Astrocyte of the cerebellum (primary cell): ENCODE measurements around the gene GPATCH2.
"Not testable (repeated sequence)": the region's sequence is repeated elsewhere in the genome, so short reads cannot be mapped to it uniquely, and the experiment has no call there.

Experiments used
- DNase-seq: peaks from one replicate; pipeline ENCODE4 v3.0.0-alpha.2; 2011; ENCODE audit warnings: low read depth
- H3K4me3 ChIP-seq: 2 replicates; pipeline ENCODE4 v1.5.1; 2011; ENCODE audit warnings: mild to moderate bottlenecking, low read depth, low read length, moderate library complexity
- CTCF ChIP-seq: IDR thresholded peaks from 2 replicates; pipeline ENCODE4 v1.5.1; 2012; ENCODE audit warnings: low read length, low read depth, moderate library complexity, mild to moderate bottlenecking; ENCODE audit errors: missing control alignments
- in situ Hi-C: cut with HindIII; loops from 2 replicates; pipeline ENCODE4 v1.10.0; 2017; ENCODE audit warnings: low sequenced_read_pairs

Gene GPATCH2

DNA sequence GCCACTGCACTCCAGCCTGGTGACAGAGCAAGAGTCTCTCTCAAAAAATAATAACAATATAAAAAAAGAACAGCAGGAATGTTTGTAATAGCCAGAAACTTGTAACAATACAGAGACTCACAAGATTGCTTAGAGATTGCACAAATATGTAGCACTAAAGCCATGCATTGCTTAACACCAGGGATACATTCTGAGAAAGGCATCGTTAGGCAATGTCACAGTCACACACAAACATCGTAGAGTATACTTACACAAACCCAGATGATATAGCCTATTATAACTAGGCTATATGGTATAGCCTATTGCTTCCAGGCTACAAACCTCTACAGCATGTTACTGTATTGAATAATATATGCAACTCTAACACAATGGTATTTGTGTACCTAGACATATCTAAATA is 45.3 kb downstream of the GPATCH2 start:
- H3K4me3 ChIP-seq = no peak overlapping the region
- in situ Hi-C loops = no loop called here
- TF ChIP-seq CTCF = no peak
- no peak for DNase-seq

DNA sequence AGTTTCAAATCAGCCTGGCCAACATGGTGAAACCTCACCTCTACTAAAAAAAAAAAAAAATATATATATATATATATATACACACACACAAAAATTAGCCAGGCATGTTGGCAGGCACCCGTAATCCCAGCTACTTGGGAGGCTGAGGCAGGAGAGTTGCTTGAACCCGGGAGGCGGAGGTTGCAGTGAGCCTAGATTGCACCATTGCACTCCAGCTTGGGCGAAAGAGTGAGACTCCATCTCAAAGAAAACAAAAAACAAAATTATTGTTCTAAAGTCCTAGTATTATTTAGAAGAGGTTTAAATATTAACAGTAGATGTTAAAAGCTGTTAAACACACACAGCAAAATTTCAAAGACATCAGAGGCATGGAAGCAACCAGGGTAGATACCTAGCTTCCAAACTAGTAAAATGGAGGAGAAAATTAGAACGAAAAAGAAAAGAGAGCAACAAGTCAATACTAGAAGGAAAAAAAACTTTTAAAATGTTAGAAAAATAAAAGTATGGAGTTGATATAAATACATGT is 46.5 kb downstream of the GPATCH2 start:
- DNase-seq, H3K4me3 ChIP-seq, in situ Hi-C loops: not testable (repeated sequence)

DNA sequence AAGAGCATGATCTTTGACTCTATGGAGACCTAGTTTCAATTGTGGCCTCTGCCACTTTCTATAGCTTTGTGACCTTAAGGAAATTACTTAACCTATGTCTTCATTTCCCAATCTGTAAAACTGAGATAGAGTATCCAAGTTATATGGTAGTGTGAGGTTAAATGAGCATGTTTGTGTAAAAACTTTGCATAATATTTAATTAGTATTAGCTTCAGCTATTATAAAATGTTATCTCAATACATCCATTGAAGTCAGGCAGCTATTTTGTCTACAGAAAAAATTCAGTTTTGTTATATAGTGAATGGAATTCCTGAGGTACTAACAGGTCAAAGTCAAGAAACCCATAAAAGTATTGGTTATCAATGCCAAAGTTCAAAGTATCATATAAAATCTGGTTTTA is 53.6 kb downstream of the GPATCH2 start:
- TF ChIP-seq CTCF = no peak
- in situ Hi-C loops = no loop called here
- H3K4me3 ChIP-seq = no peak overlapping the region
- DNase-seq = no peak

DNA sequence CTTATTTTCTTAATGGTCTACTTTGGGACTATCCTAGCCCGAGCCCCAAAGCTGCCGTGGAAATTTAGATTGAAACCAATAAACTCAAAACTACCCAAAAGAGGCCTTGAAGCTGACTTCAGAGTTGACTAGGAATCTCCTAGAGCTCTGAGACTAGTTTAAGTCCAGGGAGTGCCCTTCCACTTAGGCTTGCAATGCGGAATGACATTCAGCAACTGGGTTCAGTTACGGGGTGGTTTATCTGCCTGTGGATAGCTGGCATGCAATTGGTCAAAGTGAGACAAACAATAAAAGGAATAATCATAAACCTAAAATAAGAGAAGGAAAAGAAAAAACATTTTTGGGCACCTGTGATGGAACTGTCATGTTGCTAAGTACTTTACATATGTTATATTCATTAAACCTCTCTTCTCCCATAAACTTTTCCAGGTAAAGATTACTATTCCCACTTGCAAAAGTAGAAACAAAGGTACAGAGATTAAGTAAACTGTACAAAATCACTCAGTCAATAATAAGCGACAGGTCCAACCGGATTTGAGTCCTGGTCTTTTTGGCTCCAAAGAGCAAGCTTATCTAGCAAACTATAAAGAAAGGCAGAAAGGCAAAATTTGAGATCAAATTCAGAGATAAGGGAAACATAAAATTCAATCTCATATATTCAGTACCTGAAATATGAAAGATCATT is 56.5 kb downstream of the GPATCH2 start:
- in situ Hi-C loops = no loop called here
- TF ChIP-seq CTCF = no peak
- DNase-seq = no peak
- no peak overlapping the region for H3K4me3 ChIP-seq

GRCh38 chr1:217569021-217569420 is 61.9 kb downstream of the GPATCH2 start:
- no peak for TF ChIP-seq CTCF
- in situ Hi-C loops = no loop called here
- DNase-seq = no peak
- no peak overlapping the region for H3K4me3 ChIP-seq

DNA sequence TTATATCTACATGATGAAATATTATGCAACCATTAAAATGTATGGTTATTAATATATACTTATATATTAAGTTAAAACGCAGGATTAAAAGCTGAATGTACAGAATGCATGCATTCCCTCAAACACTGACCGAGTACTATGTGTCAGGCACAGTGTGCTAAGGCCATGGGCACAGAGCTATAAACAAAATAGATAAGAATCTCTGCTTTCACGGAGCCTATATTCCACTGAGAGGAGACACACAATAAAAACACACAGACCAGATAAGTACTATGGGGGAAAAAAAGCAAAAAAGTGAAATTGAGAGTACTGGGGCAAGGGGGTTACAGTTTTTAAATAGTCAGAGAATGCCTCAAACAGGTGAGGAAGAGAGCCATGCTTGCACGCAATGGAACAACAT is 62.7 kb downstream of the GPATCH2 start:
- no peak for DNase-seq
- in situ Hi-C loops = no loop called here
- no peak overlapping the region for H3K4me3 ChIP-seq
- no peak for TF ChIP-seq CTCF

DNA sequence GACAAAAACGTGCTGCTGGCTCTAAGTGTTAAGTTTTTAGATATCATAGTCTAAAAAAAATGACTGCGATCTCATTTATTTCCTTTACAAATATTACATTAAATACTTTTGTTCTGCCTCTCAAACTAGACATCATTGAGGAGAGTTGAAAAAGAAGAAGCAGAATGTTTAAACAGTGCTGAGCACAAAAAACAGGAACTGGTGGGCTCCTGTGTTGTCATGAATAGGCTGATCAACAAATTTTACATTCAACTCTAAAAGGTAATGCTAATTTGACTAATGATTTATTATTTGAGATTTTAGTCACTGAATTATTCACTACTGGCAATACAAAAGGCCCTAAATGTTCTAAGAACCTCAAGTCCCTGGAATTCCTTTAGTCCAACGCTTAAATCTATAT is 66.1 kb downstream of the GPATCH2 start:
- no peak for TF ChIP-seq CTCF
- no peak for DNase-seq
- in situ Hi-C loops = no loop called here
- H3K4me3 ChIP-seq = no peak overlapping the region
